Esophagus squamous epithelium (tissue), 4 donors: ENCODE data around the gene RSRC2.

Experiments used
- CTCF ChIP-seq, 6 experiments: fragments of 450-650 bp in 4 of 6; fragments of 200-600 bp in 2 of 6; sonication (generic) in 2 of 6; IDR thresholded peaks; one replicate each; pipeline ENCODE4 v1.5.1; 2016 to 2019; ENCODE audit warnings: antibody characterized with exemption in 6 of 6, mild to moderate bottlenecking in 4 of 6, moderate library complexity in 4 of 6
- POLR2A ChIP-seq, 4 donors: fragments of 450-650 bp; IDR thresholded peaks; one replicate each; pipeline ENCODE4 v1.6.1; 2017; ENCODE audit warnings: antibody characterized with exemption in 4 of 4, mild to moderate bottlenecking in 4 of 4, moderate library complexity in 3 of 4

- TF ChIP-seq CTCF (IDR thresholded peaks at IDR 0.05) (no peak), POLR2A (IDR thresholded peaks at IDR 0.05) (no peak)
These were observed 2.7 kb downstream of the RSRC2 start for GRCh38 chr12:122523846-122524718.
